Gastrocnemius medialis (tissue), 4 donors: Measurements from ENCODE around the gene DDX41. TPM values are rescaled to one million over a fixed set of nuclear protein-coding genes. Genes with fewer than 3 reads are reported as not detected.
"Not testable (repeated sequence)": the region's sequence is repeated elsewhere in the genome, so short reads cannot be mapped to it uniquely, and the experiment has no call there.

Experiments
- ATAC-seq, 2 donors: fragments of 150-250 bp; one replicate each; pipeline ENCODE4 v1.9.1; 2016
- DNase-seq, 2 donors: peaks; one replicate each; pipeline ENCODE4 v3.0.0-alpha.2; 2019
- H3K27ac ChIP-seq, 4 donors: fragments of 200-600 bp; sonication (generic); 1 replicate in 1 of 4; 2 replicates in 3 of 4; pipeline ENCODE4 v1.5.1; 2016 to 2018; ENCODE audit warnings: mild to moderate bottlenecking in 2 of 4, moderate library complexity in 1 of 4
- H3K27me3 ChIP-seq, 3 donors: fragments of 200-600 bp; sonication (generic) in 2 of 3; 1 replicate in 1 of 3; 2 replicates in 2 of 3; pipeline versions ENCODE4 v1.5.1 to v1.6.0; 2016 to 2019; ENCODE audit warnings: mild to moderate bottlenecking in 1 of 3, moderate library complexity in 1 of 3
- H3K36me3 ChIP-seq, 2 donors: fragments of 200-600 bp; sonication (generic) in 1 of 2; one replicate each; pipeline ENCODE4 v1.5.1; 2017 to 2018
- H3K4me1 ChIP-seq, 2 donors: fragments of 200-600 bp; sonication (generic) in 1 of 2; one replicate each; pipeline ENCODE4 v1.5.1; 2016 to 2017; ENCODE audit warnings: mild to moderate bottlenecking in 2 of 2
- H3K4me3 ChIP-seq, 4 donors: fragments of 200-600 bp; sonication (generic) in 3 of 4; 1 replicate in 1 of 4; 2 replicates in 3 of 4; pipeline ENCODE4 v1.5.1; 2016 to 2019; ENCODE audit warnings: mild to moderate bottlenecking in 2 of 4
- H3K9me3 ChIP-seq, 3 donors: fragments of 200-600 bp; sonication (generic) in 2 of 3; 1 replicate in 1 of 3; 2 replicates in 2 of 3; pipeline ENCODE4 v1.5.1; 2016 to 2019
- CTCF ChIP-seq, 5 experiments: fragments of 450-650 bp in 3 of 5; fragments of 200-600 bp in 2 of 5; sonication (generic) in 2 of 5; IDR thresholded peaks in 4 of 5; conservative IDR thresholded peaks in 1 of 5; 1 replicate in 4 of 5; 2 replicates in 1 of 5; pipeline ENCODE4 v1.5.1; 2016 to 2019; ENCODE audit warnings: antibody characterized with exemption in 5 of 5, mild to moderate bottlenecking in 3 of 5, moderate library complexity in 3 of 5
- POLR2A ChIP-seq, 2 donors: fragments of 450-650 bp; IDR thresholded peaks; one replicate each; pipeline ENCODE4 v1.6.1; 2017; ENCODE audit warnings: antibody characterized with exemption in 2 of 2, mild to moderate bottlenecking in 2 of 2, moderate library complexity in 2 of 2
- in situ Hi-C, 4 donors: fragments of 200-750 bp; cut with MboI; loops; one replicate each; pipeline versions ENCODE4 v1.15.0 to v1.8.0; 2017; ENCODE audit warnings: low sequenced_read_pairs in 4 of 4
- intact Hi-C: fragments of 100-400 bp; cut with DNase I; formaldehyde crosslinking; loops from one replicate; pipeline ENCODE4 v1.15.1; 2023; ENCODE audit warnings: low total_unique reads
- total RNA-seq, 4 donors: library from RNA; depleted of rRNA; stranded (reverse); fragments of >200 nt; gene quantifications; one replicate each; pipeline versions ENCODE4 v1.1.0 to v1.2.3, GENCODE V29; 2016

DDX41 gene
- total RNA-seq, 4 donors from 2014 or later = 47.1 to 105 (median 62.3) TPM

- H3K9me3 ChIP-seq = no peaks in the 10 kb centered on the region
- intact Hi-C loops = no loop called here
- H3K4me1 ChIP-seq = peaks cover 72% of the 10 kb centered on the region in 2 donors
- H3K27ac ChIP-seq = peak overlapping the region; percentile 76 to 95 (median 80)
- ATAC-seq = no peak
- H3K36me3 ChIP-seq = peaks cover 0 to 30% of the 10 kb centered on the region in 2 donors
- H3K4me3 ChIP-seq = no peak overlapping the region
- TF ChIP-seq CTCF (IDR thresholded peaks at IDR 0.05 in 4 of 5, conservative IDR thresholded peaks at IDR 0.05 in 1 of 5) (no peak), POLR2A (IDR thresholded peaks at IDR 0.05) (no peak)
- no peaks in the 10 kb centered on the region for H3K27me3 ChIP-seq
- no peak for DNase-seq
- in situ Hi-C loops = no loop called here
Observed at GRCh38 chr5:177536386-177536785, 19.6 kb upstream of the DDX41 start.

GRCh38 chr5:177535125-177535524 lies 18.4 kb upstream of the DDX41 start:
- Histone ChIP-seq H3K9me3 (no peaks in the 10 kb centered on the region), H3K36me3 (peaks cover 0 to 43% of the 10 kb centered on the region in 2 donors), H3K27ac (peak overlapping the region; percentile 25 to 95 (median 52)), H3K27me3 (no peaks in the 10 kb centered on the region), H3K4me3 (no peak overlapping the region), H3K4me1 (peaks cover 61 to 64% of the 10 kb centered on the region in 2 donors)
- DNase-seq (no peak), ATAC-seq (no peak)
- TF ChIP-seq CTCF (IDR thresholded peaks at IDR 0.05 in 4 of 5, conservative IDR thresholded peaks at IDR 0.05 in 1 of 5) (no peak), POLR2A (IDR thresholded peaks at IDR 0.05) (no peak)
- intact Hi-C loops (no loop called here), in situ Hi-C loops (no loop called here)

GRCh38 chr5:177534433-177534832 lies 17.7 kb upstream of the DDX41 start:
- H3K4me3 ChIP-seq, DNase-seq, H3K9me3 ChIP-seq, intact Hi-C loops, in situ Hi-C loops, ATAC-seq, H3K27me3 ChIP-seq: not testable (repeated sequence)
- Histone ChIP-seq H3K36me3 (peaks cover 0 to 50% of the 10 kb centered on the region in 2 donors), H3K4me1 (peaks cover 55 to 57% of the 10 kb centered on the region in 2 donors), H3K27ac (peak overlapping the region; percentile 25 to 95 (median 52))

GRCh38 chr5:177531209-177531940 lies 14.6 kb upstream of the DDX41 start:
- no peak overlapping the region for H3K4me3 ChIP-seq
- intact Hi-C loops = no loop called here

More at GRCh38 chr5:177531209-177531940, 14.6 kb upstream of the DDX41 start:
- Histone ChIP-seq H3K36me3 (peaks cover 0 to 68% of the 10 kb centered on the region in 2 donors), H3K27ac (peak overlapping the region in 1 of 4 donors; percentile 47), H3K9me3 (no peaks in the 10 kb centered on the region), H3K27me3 (no peaks in the 10 kb centered on the region), H3K4me1 (peaks cover 26 to 33% of the 10 kb centered on the region in 2 donors)
- DNase-seq = no peak
- TF ChIP-seq CTCF (IDR thresholded peaks at IDR 0.05 in 4 of 5, conservative IDR thresholded peaks at IDR 0.05 in 1 of 5) = no peak
- TF ChIP-seq POLR2A (IDR thresholded peaks at IDR 0.05) = no peak
- in situ Hi-C loops = no loop called here
- ATAC-seq = no peak
